T-helper 22 cell (primary cell): ENCODE results near the gene RNASE4.
"Not testable (repeated sequence)": the region's sequence is repeated elsewhere in the genome, so short reads cannot be mapped to it uniquely, and the experiment has no call there.

ENCODE experiments used
- DNase-seq: peaks from one replicate; pipeline ENCODE4 v3.0.0-alpha.2; 2020; ENCODE audit warnings: low read depth

RNASE4 gene

DNA sequence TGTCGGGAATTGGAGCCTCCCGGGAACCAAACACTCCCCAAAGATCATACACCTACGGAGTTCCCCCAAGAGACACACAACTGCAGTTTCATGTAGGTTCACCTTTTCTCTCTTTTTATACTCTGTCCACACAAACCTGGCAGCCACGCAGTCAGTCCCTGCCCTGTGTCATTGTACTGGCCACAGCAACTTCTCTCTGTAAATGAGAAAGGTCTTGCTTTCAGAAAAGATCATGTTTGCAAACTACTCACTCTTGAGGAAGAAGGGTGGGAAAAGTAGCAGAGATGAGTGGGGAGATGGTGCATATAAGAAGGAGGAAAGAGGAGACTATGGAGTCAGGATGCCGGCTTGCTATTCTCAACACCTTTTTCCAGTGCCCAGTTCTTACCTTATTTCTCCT, 14.6 kb downstream of the RNASE4 start:
- no peak for DNase-seq

DNA sequence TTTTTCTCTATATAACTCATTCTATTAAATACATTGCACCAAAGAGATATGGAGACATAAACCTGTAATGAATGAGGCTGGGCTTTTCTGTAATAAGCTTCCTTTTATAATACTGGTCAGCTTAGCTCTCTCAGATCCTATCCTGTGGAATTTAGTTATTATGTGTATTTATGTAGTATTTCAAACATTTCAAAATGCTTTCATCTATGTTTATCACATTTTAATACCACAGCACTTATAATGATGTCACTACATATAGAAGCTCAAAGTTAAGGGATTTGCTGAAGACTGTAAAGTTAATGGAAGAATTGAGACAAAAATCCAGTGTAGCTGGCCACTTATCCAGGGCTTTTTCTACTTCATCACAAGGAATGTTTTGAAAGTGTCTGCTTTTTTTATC, 15.6 kb downstream of the RNASE4 start:
- DNase-seq, result no peak

DNA sequence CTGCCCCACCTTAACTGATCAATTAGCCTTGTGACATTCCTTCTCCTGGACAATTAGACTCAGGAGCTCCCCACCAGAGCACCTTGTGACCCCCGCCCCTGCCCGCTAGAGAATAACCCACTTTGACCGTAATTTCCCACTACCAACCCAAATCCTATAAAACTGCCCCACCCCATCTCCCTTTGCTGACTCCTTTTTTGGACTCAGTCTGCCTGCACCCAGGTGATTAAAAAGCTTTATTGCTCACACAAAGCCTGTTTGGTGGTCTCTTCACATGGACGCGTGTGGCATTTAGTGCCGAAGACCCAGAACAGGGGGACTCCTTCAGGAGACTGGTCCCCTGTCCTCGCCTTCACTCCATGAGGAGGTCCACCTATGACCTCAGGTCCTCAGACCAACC, 16.6 kb downstream of the RNASE4 start:
- DNase-seq, result not testable (repeated sequence)

DNA sequence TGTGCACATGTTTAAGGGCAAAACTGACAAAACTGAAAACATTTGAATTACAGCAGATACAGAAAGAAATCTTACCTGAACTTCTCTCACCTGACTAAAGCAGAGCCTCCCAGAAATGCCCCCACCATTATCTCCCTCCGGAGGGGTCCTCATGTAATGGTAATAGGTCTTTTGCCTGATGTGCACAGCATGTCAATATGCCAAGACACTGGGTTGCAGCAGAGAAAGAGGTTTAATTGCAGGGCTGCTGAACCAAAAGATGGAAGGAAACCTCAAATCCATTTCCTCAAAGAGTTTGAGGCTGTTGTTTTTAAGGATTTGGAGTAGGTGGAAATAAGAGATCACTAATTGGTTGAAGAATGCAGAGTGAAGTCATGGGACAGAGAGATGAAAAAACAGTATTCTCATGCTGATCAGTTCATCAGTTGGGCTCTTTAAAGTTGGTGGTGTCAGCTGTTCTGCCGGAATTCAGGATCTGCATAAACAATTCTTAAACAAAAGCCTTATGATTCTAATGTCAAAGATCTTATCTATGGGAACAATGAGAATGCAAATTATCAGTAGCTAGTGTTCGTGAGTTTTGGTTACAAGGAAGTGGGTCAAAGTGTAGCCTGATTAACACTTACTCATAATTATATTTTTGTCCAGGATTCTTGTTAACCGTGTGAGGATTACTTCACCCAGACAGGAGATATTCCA, 22.4 kb downstream of the RNASE4 start:
- DNase-seq, result no peak

DNA sequence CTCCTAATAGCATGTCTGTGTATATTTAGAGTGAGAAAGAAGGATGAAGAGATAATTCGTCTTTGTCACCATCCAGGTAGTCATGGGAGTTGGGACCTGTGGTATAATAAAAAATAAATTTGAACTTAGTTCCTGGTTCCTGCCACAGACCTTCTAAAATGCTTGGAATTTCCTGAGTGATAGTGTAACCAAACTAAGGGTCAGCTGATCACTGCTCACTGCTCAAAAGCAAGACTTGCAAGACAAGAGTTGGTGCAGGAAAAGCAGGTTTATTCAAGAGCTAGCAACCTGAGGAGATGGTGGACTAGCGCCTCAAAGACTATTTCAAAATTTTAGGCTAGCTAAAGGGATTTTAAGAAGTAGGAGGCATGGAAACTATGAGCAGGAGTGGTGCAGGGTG, 23.3 kb downstream of the RNASE4 start:
- DNase-seq, result no peak

DNA sequence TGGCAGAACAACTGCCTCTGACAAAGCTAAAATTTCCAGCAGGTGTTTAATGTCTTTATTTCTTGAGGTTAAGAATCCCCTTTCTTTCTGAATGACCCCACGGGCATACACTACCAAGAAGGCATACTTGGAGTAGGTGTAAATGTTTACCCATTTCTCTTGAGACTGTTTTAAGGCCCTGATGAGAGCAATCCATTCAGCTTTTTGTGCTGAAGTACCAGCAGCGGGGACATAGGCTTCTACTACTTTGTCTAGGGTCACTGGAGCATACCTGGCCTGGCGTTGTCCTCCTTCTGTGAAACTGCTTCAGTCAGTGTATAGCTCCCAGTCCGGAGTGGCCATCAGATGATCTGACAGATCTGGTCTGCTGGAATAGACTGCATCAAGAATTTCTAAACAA, 26.9 kb downstream of the RNASE4 start:
- DNase-seq, result no peak

DNA sequence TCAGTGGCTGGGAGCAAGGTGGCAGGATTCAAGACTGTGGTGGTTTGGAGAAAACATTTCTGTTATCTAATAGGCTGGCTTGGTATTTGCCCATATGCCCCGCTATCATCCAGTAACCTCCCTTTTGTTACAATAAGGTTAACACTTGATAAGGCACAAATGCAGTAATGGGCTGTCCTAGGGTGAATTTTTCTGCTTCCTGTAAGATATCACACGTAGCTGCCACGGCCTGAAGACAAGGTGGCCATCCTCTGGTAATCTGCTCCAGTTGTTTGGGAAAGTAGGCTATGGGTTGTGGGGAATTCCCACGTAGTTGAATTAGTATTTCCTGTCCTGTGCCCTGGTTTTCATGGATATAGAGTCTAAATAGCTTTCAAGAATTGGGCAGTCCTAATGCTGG, 27.3 kb downstream of the RNASE4 start:
- no peak for DNase-seq

DNA sequence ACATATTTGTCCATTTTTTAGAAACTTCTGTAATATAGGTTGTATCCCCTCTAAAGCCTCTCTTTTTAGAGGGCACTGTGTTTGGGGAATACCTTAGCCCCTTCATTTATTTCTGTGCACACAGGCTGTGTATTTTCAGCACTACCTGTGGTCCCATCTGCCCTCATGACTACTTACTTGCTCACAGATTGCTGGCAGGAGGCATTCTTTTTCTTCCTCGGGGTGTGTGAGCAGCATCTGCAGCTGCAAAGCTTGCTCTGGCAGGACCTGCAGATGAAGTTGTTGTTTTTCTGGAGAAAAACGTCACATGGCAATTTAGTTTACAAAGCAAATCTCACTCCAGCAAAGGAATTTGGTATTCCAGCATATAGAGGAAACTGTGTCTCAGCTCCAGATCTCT, 28.5 kb downstream of the RNASE4 start:
- DNase-seq, result no peak

DNA sequence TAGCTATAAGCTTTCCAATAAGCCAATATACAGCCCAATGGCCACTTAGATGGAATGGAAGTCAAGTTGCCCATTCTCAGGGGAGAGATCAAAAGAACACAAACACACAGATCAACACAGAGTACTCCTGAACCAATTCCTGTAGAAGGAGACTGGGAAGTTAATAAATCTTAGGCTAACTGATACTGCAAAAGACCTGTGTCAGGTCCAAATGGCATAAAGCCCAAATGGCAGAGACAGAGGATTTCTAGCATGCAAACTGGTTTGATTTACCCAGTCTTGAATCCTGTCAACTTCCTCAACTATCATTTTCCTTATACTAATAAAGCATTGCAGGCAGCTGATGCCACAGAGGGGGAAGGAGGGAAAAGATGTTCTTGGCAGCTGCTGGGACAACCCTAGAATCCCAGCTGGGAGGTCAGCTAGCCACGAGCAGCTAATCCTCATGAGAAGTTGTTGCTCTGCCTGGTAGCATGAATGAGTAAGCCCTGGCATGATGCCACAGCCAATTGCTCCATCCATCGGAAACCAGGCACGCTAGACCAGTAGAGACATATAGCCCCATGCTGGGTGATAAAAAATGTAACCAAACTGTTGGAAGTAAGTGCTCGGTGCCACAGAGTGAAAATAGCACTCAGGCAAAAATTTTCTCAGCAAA, 30.4 kb downstream of the RNASE4 start:
- no peak for DNase-seq

DNA sequence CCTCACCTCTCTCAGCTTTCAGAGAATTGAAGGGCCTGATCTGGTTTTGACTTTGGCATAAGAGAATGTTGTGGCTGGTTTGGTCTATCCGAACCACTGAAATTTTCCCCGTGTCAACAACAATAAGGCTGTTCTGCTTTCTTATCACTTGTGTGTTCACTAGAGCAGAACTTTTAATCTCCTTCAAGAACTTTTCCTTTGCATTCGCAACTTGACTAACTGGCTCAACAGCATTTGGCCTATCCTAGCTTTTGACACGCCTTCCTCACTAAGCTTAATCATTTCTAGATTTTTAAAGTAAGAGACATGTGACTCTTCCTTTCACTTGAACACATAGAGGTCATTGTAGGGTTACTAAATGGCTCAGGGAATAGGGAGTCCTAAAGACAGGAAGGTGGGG, 35.4 kb downstream of the RNASE4 start:
- DNase-seq, result no peak

DNA sequence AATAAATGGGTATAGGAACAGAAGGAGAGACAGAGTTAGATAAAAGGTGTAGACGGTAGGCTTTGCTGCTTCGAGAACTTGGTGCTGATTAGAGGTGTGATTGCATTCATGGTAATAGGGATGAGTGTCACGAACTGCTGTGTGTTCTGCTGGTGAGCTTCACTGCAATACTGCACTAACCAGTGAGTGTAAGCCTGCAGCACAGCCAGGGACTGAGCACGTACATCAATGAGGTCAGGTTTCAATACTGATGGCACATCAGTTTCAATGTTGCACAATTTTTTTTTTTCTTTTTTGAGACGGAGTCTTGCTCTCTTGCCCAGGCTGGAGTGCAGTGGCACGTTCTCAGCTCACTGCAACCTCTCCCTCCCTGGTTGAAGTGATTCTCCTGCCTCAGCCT, 36.4 kb downstream of the RNASE4 start:
- no peak for DNase-seq

DNA sequence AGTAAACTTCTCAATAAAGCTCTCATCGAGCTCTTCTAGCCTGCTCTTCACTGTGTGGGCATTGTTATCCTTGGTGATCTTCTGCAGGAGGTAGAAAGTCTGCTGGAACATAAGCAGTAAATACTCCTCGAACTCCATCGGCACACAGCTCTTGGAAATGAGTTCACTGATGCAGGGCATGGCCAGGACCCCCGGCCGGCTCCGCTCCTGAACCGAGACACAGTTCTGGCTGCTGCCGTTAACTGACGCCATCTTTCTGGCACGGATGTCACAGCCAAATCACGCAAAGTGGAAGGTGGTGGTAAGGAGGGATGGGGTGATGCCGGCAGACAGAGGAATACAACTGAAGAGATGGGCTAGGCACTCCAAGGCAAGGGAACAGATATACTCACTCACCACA, 37.7 kb downstream of the RNASE4 start:
- DNase-seq, result no peak

DNA sequence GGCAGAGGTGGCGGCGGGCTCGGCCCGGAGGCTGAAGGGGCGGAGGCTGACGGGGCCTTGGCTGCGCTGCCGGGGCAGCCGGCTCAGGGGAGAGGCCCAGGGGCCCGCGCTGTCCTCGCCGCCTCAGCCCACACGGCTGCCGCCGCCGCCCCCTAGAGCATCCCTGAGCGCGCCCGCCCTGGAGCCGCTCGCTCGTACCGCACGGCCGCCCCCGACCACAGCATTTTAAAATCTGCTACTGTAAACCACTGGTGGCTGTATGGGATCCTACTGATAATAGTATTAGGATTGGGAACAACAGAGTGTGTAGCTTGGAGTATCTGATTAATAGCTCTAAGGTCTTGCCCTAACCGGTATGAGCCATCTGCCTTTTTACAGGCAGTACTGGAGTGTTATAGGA, 39.1 kb downstream of the RNASE4 start:
- no peak for DNase-seq

DNA sequence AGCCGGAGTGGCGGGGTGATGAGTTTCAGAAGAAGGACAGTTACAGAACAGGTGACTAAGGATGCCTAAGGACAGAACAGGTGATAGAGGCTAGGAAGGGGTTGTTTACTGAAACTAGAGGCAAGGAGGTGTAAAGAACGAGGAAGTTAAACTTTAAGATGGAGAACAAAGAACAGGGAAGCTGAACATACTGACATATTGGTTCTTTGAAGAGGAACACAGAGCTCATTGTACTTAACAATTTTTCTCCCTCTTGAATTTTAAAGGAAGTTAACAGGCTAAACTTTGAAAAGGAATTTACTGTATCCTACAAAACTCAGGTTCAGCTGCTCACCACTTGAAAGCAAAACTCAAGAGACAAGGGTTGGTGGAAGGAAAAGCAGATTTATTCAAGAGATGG, 41.8 kb downstream of the RNASE4 start:
- not testable (repeated sequence) for DNase-seq

DNA sequence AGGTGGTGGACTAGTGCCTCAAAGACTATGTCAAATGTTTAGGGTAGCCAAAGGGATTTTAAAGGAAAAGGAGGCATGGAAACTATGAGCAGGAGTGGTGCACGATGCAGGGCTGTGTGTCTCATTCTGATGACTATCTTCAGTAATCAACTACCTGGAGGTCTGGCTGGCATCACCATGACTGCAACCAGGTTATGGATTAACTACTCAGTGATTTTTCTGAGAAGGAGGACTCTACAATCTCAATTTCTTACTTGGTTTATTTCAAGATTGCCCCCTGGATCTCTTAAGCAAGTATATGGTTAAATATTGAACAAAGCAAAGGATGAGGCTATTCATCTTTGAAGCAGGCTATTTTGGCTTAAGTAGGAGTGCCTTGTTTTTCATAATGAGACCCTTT, 42.2 kb downstream of the RNASE4 start:
- DNase-seq, result no peak

DNA sequence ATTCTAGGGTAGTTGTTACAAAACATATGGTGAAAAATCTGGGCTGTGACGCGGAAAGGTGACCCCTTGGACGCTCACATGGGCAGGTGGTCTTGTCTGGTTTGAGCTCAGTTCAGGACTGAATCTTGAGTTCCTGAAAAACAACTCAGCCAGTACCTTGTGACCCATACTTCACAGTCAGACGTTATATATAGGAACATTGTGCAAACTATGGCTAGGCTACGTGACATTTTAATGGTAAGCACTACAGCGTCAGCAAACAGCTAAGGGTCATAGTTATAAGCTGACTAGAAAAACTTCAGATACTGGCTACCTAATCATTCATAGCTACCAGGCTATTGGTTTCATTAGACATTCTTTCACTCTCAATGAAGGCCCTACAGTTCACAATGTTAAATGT, 46.5 kb downstream of the RNASE4 start:
- no peak for DNase-seq

DNA sequence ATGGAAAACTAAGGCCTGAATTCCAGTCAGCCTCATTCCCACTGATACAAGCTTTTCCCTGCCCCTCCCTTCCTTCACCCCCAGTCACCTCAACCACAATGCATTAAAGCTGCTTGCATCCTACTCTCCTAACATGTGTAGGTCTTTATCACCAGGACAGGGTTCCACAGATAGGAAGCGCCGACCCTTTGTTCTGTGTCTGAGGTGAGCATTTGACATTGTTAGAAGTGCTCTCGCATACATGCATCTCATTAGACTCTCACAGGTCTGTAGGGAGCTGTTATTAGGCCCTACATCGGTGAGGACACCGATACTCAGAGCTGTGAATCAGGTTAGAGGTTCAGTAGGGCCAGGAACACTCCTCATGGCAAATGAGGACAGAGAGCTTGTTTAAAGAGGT, 48.1 kb downstream of the RNASE4 start:
- DNase-seq, result no peak

DNA sequence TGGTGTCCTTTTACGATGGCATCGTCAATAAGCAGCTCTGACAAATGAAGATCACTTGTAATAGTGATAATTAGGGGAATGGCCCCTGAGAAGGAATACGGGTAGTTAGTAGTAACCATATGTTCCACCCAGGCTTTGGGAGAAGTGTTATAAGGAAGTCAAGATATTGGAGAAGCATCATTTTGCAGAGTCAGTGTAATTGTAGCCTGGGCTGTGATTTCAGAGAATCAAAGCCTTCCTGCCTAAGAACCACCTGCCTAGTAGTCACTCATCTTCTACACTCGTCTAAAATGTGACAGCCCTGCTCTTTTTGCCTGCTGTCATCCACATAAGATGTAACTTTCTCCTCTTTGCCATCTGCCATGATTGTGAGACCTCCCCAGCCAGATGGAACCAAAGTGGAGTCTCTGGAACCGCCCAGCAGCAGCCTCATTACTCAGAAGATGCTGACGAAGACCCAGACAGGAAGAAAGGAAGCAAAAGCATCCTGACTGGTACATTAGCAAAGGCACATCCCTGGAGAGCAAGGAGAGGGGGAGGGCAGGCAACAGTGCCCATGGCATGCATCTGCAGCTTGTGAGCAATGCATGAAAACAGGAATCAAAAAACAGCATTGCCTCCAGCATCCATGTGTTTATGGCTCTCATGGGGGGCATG, 48.7 kb downstream of the RNASE4 start:
- DNase-seq, result no peak

DNA sequence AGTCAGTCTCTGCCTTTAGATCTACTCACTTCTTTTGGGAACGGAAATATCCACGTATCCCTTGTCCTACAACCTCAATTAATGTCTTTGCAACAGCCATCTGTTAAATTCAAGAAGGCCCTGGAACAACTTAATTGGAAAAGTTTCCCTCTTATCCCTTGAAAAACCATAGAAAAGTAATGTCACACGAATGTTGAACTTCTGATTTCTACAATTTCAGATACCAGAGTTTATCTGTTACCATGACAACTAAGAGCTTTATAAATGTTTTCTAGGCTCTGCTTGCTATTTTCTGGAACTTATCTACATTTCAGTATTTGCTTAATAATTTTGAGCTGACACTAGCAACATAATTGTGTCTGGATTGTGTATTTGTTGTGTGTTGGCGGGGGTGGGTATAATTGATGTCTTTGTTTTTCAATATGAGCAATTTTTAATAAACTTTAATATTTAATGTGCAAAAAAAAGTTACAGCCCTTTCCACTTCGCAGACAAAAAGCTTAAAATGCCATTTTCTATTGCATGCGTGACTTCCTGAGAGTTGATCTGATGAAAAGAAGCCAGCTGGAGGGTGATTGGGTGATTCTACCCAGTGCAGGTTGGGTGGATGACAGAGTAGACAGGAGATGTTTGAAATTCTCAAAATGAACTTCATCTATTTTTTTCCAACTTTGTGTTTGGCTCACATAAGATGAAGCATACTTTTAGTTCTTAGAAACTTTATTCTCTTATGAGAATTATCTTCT, 49.5 kb downstream of the RNASE4 start:
- no peak for DNase-seq

DNA sequence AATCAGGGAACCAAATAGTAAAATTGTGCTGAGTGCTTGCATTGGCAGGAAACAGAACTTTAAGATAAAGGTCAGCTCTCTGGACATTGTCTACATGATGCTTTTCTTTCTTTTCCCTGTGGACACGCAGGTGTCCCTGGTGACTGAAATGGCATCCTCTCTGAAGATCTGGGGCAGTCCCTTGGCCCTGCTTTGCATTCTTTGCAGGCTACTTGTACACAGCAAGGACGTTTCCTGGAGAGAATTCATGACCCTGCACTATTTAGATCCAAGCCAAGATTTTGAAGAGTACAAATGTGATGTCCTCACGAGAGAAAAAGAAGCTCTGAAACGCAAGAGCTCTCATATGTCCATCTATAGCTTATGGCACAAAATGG, 50.1 kb downstream of the RNASE4 start:
- DNase-seq, result no peak

DNA sequence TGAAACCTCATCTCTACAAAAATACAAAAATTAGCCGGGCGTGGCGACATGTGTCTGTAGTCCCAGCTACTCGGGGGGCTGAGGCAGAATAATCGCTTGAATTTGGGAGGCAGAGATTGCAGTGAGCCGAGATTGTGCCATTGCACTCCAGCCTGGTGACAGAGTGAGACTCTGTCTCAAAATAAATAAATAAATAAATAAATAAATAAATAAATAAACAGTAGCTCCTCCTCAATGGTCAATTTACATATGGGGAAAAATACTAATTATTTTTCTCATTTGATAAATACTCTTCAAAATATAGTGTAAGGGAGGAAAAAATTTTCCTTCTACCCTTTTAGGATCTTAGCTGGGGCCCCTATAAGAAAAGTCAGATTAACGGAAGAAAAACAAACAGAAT, 53.9 kb downstream of the RNASE4 start:
- DNase-seq, result not testable (repeated sequence)

DNA sequence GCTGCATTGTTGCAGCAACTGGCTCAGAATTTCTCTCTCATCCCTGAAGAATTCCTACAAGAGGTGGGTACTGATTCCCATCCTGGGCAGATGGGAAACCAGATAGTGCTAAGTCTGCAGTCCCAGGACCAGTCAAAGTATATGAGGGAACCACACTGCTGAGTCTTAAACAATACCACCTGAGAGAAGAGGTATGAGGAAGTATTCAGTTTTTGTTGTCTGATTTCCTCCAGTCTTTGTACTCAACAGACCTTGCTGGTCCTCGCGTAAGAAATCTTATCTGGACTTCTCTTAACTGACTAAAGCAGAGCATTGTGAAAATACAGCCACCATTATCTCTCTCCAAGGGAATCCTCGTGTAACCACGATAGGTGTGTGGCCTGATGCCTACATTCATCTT, 57.8 kb downstream of the RNASE4 start:
- no peak for DNase-seq

DNA sequence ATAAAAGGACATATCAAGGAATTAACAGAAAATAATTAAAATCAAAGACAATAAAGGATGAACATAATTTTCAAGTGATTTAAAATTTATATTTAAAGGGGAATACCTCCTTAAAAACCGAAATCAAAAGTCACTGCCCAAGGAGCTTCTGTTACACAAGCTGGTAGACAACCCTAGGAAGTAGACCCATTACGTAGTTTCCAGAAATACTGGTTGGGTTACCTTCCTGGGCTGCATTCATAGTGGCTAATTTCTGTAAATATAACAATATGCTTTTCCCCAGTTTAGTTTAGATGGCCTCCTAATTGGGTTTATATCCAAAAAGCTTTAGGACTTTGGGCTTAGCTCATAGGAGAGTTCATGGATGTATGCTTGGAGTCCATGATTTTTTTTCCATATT, 59.2 kb downstream of the RNASE4 start:
- no peak for DNase-seq
